Measurements from ENCODE around the gene FFAR4. TPM values are rescaled to one million over a fixed set of nuclear protein-coding genes. Genes with fewer than 3 reads are reported as not detected.
"Not testable (repeated sequence)": the region's sequence is repeated elsewhere in the genome, so short reads cannot be mapped to it uniquely, and the experiment has no call there.

Gene FFAR4
- polyA plus RNA-seq (ENCODE audit: insufficient read length in 4 of 4) = under 1 TPM in 1 of 4 donors, not detected in 3; 0.05 TPM

GRCh38 chr10:93566435-93567276, at the start of gene FFAR4:
TSS of gene FFAR4 (plus strand) at chr10:93566665. CDS start at chr10:93566721, 56 bp downstream.
- no peak for DNase-seq (ENCODE audit: low read depth in 4 of 4, low spot score in 2 of 4)

DNA sequence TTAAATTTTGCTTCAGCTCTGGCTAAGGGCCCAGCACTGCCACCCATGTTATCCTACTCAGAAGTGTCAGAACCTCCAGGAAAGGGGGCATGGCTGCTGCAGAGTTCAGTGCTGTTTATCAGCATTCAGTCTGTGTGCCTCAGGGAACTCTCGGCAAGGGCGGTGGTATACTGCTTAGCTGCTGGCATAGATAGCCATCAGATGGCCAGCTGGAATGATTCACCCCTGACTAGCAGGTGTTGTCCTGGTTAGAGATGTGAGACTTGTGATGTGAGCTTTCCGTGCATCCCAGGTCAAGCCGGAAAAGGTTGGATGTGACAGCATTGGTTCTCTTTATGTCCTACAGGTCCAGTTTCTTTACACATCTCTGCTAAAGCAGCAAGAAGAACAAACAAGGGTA, 47.9 kb upstream of the FFAR4 start:
- no peak for DNase-seq (ENCODE audit: low read depth in 4 of 4, low spot score in 2 of 4)

GRCh38 chr10:93535293-93535692, 31.2 kb upstream of the FFAR4 start:
- DNase-seq (ENCODE audit: low read depth in 4 of 4, low spot score in 2 of 4) = no peak

DNA sequence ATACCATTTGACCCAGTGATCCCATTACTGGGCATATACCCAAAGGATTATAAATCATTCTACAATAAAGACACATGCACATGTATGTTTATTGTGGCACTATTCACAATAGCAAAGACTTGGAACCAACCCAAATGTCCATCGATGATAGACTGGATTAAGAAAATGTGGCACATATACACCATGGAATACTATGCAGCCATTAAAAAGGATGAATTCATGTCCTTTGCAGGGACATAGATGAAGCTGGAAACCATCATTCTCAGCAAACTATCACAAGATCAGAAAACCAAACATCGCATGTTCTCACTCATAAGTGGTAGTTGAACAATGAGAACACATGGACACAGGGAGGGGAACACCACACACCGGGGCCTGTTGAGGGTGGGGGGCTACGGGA, 25.6 kb upstream of the FFAR4 start:
- not testable (repeated sequence) for DNase-seq (ENCODE audit: low read depth in 4 of 4, low spot score in 2 of 4)

GRCh38 chr10:93541402-93542357, 24.8 kb upstream of the FFAR4 start:
- DNase-seq (ENCODE audit: low read depth in 4 of 4, low spot score in 2 of 4) = peak in 1 of 4 donors; percentile 36

DNA sequence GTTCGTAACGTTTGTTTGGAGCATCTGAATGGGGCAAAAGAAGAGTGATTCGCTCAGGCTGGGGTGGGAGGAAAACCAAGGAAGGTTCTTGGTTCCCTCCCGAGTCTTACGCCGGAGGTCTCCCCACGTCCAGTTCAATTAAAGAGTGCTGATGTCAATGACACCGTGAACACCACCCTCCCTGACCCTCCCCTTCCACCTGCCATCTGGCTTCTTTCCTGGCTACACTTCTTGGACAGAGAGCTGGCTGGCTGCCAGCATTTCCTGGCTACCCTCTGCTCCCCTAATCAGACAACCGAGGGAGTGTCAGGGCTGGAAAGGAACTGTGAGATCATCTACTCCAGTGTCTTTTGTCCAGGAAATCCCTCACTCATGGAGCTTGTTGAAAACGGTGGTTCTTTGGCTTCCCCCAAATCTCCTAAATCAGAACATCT, 24.1 kb upstream of the FFAR4 start:
- peak in 2 of 4 donors; percentile 17 to 29 for DNase-seq (ENCODE audit: low read depth in 4 of 4, low spot score in 2 of 4)

DNA sequence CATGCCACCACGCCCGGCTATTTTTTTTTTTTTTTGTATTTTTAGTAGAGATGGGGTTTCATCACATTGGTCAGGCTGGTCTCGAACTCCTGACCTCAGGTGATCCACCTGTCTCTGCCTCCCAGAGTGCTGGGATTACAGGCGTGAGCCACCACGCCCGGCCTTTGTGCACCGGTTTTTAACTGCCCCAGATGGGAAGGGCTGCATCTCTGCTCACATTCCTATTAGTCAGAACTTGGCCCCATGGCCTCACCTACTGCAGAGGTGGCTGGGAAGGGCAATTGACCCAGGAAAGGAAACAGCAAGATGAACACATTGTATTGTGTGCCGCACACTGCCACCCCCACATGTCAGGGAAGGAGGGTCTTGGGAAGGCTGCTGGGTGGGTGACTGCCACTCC, 19.5 kb upstream of the FFAR4 start:
- DNase-seq (ENCODE audit: low read depth in 4 of 4, low spot score in 2 of 4) = not testable (repeated sequence)

- DNase-seq (ENCODE audit: low read depth in 4 of 4, low spot score in 2 of 4) = no peak
These were observed 18.9 kb upstream of the FFAR4 start for GRCh38 chr10:93547522-93547921.

GRCh38 chr10:93548376-93549071, 17.9 kb upstream of the FFAR4 start:
- no peak for DNase-seq (ENCODE audit: low read depth in 4 of 4, low spot score in 2 of 4)

GRCh38 chr10:93550606-93551005, 15.9 kb upstream of the FFAR4 start:
- DNase-seq (ENCODE audit: low read depth in 4 of 4, low spot score in 2 of 4) = no peak

DNA sequence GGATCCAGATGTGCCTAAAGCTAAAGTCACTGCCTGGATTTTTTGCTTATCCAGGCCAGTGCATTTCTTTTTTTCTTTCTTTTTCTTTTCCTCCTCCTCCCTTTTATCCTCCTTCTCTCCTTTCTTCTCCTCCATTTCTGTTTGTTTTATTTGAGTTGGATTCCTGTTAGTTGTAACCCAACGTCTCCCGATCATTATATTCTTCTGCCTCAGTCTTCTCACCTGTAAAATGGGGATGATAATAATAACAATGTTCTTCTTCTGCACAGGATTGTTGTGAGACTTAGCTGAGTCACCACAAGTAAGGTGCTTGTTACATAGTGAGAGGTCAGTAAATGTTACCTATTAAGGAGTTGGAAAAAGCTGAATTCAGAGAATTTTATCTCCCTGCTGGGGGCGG, 13.7 kb upstream of the FFAR4 start:
- DNase-seq (ENCODE audit: low read depth in 4 of 4, low spot score in 2 of 4) = no peak

- DNase-seq (ENCODE audit: low read depth in 4 of 4, low spot score in 2 of 4) = no peak
These were observed 12.8 kb upstream of the FFAR4 start for GRCh38 chr10:93553482-93554315.

DNA sequence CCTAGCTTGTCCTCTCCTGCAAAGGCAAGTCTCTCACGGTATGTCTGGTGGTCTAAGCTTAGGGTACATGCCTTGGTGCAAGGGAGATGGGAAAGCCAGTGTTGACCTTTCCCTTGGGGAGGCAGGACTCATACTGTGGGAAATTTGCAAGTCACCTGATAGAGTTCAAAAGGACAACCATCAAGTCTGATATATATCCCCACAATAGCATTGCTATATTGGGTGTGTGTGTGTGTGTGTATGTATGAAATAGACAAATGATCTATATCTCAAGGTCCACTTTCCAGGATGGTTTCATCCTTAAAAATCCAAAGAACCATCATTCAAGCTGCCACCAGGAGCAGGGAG, 12.2 kb upstream of the FFAR4 start:
- no peak for DNase-seq (ENCODE audit: low read depth in 4 of 4, low spot score in 2 of 4)

DNA sequence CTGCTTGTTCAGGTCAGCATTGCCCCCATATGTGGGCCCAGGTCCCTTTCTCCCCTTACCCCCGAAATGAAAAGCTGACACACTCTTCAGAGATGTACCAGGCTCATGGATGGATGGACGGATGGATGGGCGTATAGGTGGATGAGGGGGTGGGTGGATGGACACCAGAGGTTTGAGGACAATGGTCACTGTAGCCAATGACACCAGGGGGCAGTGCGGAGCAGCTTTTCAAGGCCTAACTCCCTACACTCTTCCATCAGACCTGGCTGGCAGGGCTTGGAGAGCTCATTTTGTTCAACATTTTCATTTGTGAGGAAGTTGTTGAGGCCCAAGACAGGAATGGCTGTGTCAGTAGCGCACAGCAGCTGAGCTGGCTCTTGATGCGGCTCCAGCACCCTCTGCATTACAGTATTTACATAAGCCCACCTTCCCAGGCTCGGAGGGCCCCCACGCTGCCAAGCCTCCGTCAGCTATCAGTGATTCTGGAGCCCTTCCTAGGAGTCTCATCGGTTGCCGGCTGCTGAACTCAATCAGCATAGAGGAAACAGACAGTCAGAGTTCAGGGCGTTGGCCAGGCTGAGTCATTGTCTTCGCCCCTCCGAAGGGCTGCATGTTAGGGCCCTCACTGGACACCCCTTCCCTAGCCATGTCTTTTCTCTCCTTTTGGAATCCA, 11.6 kb upstream of the FFAR4 start:
- peak in 1 of 4 donors; percentile 63 for DNase-seq (ENCODE audit: low read depth in 4 of 4, low spot score in 2 of 4)

- no peak for DNase-seq (ENCODE audit: low read depth in 4 of 4, low spot score in 2 of 4)
These were observed 7.0 kb upstream of the FFAR4 start for GRCh38 chr10:93559490-93559889.

GRCh38 chr10:93560541-93560940, 5.9 kb upstream of the FFAR4 start:
- no peak for DNase-seq (ENCODE audit: low read depth in 4 of 4, low spot score in 2 of 4)

- no peak for DNase-seq (ENCODE audit: low read depth in 4 of 4, low spot score in 2 of 4)
These were observed 1.0 kb upstream of the FFAR4 start for GRCh38 chr10:93565446-93565845.

GRCh38 chr10:93567277-93568104, 1.0 kb downstream of the FFAR4 start:
- DNase-seq (ENCODE audit: low read depth in 4 of 4, low spot score in 2 of 4) = no peak

DNA sequence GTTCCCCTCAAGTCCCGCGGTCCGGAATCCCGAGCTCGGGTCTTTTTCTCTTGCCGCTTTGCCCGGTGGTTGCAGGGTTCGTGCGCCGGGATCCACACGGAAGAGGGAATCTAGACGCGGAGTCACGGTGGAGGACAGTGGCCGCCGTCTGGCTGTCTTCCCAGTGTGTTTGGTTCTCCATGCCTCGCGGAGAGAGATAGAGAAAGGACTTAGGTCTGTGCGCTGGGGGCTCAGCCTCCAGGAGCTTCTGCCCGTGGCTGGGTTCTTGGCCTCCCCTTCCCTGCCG, 1.6 kb downstream of the FFAR4 start:
- no peak for DNase-seq (ENCODE audit: low read depth in 4 of 4, low spot score in 2 of 4)
